Endometrium (tissue), 2 donors: ENCODE measurements around the gene OR1I1.
A peak's percentile ranks its signal among the peaks of the same experiment; 100 is the strongest.

Experiments used
- FAIRE-seq: peaks from 2 replicates; lab custom pipeline; 2012; peaks lifted over from hg19 to GRCh38; lab: Jason Lieb, UNC
- donor health status: control.
- donor health status: control.

OR1I1 gene

GRCh38 chr19:15118789-15119494 lies 36.9 kb downstream of the OR1I1 start:
- no peak for FAIRE-seq

GRCh38 chr19:15120135-15121026 lies 38.4 kb downstream of the OR1I1 start:
- FAIRE-seq, result no peak

GRCh38 chr19:15122331-15123030 lies 40.5 kb downstream of the OR1I1 start:
- FAIRE-seq, result no peak

GRCh38 chr19:15123031-15123890 lies 41.2 kb downstream of the OR1I1 start:
- FAIRE-seq, result no peak

- no peak for FAIRE-seq
Observed at GRCh38 chr19:15123900-15124299, 41.9 kb downstream of the OR1I1 start.

GRCh38 chr19:15124572-15125231 lies 42.7 kb downstream of the OR1I1 start:
- FAIRE-seq, result no peak

- FAIRE-seq, result peak; percentile 94
Observed at GRCh38 chr19:15125232-15126067, 43.4 kb downstream of the OR1I1 start.

- no peak for FAIRE-seq
Observed at GRCh38 chr19:15126131-15126910, 44.3 kb downstream of the OR1I1 start.

GRCh38 chr19:15128162-15128770 lies 46.3 kb downstream of the OR1I1 start:
- no peak for FAIRE-seq

- no peak for FAIRE-seq
Observed at GRCh38 chr19:15129856-15130585, 48.0 kb downstream of the OR1I1 start.

- FAIRE-seq, result no peak
Observed at GRCh38 chr19:15136234-15136954, 54.4 kb downstream of the OR1I1 start.

GRCh38 chr19:15137777-15138176 lies 55.8 kb downstream of the OR1I1 start:
- FAIRE-seq, result no peak

GRCh38 chr19:15138427-15138826 lies 56.4 kb downstream of the OR1I1 start:
- no peak for FAIRE-seq

GRCh38 chr19:15141143-15141542 lies 59.1 kb downstream of the OR1I1 start:
- no peak for FAIRE-seq

GRCh38 chr19:15142313-15142712 lies 60.3 kb downstream of the OR1I1 start:
- FAIRE-seq, result no peak
